Measurements from ENCODE around the gene LRP10. TPM values are rescaled to one million over a fixed set of nuclear protein-coding genes. Genes with fewer than 3 reads are reported as not detected.

The LRP10 gene
- total and polyA plus RNA-seq, 2 of the 4 experiments (the other 2 are of a cell fraction), result 25.1 to 118 TPM

DNA sequence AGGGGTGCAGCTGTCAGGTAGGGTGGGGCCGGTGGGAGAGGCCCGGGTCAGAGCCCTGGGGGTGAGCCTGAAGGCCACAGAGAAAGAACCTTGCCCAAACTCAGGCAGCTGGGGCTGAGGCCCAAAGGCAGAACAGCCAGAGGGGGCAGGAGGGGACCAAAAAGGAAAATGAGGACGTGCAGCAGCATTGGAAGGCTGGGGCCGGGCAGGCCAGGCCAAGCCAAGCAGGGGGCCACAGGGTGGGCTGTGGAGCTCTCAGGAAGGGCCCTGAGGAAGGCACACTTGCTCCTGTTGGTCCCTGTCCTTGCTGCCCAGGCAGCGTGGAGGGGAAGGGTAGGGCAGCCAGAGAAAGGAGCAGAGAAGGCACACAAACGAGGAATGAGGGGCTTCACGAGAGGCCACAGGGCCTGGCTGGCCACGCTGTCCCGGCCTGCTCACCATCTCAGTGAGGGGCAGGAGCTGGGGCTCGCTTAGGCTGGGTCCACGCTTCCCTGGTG lies 24.7 kb upstream of the LRP10 start:
- no peak overlapping the region for H3K56ac ChIP-seq (ENCODE audit: extremely low read depth, insufficient read depth, low read length)
- H2BK120ac ChIP-seq (ENCODE audit: low read depth, low read length), result peak overlapping the region; percentile 29; the same call in 1 of the 2 replicates
- H3K36me3 ChIP-seq (ENCODE audit: control insufficient read depth, insufficient read depth, low read length), result peaks cover 50% of the 10 kb centered on the region
- in situ Hi-C loops (cut with MboI; ENCODE audit: low sequenced_read_pairs), result loop anchor here (10.0 kb wide), 1 partner anchor 262 kb away; the partner anchor contains the start of gene DAD1
- peak overlapping the region; percentile 85 for H3K23ac ChIP-seq (ENCODE audit: low read depth, low read length)
- TF ChIP-seq, protein P1, sequence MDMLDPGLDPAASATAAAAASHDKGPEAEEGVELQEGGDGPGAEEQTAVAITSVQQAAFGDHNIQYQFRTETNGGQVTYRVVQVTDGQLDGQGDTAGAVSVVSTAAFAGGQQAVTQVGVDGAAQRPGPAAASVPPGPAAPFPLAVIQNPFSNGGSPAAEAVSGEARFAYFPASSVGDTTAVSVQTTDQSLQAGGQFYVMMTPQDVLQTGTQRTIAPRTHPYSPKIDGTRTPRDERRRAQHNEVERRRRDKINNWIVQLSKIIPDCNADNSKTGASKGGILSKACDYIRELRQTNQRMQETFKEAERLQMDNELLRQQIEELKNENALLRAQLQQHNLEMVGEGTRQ (IDR thresholded peaks at IDR 0.05; ENCODE audit: low read depth, low read length), result no peak
- TF ChIP-seq MAZ (IDR thresholded peaks at IDR 0.05; ENCODE audit: borderline replicate concordance, low read depth, low read length), result no peak
- no peak for TF ChIP-seq BHLHE40 (IDR thresholded peaks at IDR 0.05; ENCODE audit: low read depth, low read length)
- no peak for TF ChIP-seq RAD21 (IDR thresholded peaks at IDR 0.05; ENCODE audit: low read length)
- ATAC-seq (ENCODE audit: low read depth), result no peak
- peak overlapping the region; percentile 18 for H2AFZ ChIP-seq (replicated peaks; ENCODE audit: low read length, poor library complexity)
- H4K91ac ChIP-seq (ENCODE audit: insufficient read depth, low read depth, low read length), result peak overlapping the region; percentile 38
- no peak overlapping the region for H3K4me2 ChIP-seq (ENCODE audit: low read depth, low read length)
- H4K20me1 ChIP-seq (ENCODE audit: insufficient read depth, low read length), result peaks cover 37% of the 10 kb centered on the region; the same call in 1 of the 2 replicates
- TSS peak; percentile 76 for BruUV-seq (replicated peaks)
- 100% methylated on average over 1 of the region's 11 CpGs; no CpG with 5 or more reads in 1 of the 2 experiments for WGBS, 2 experiments (ENCODE audit: extremely low coverage in 2 of 2, insufficient read length in 1 of 2)
- no peaks in the 10 kb centered on the region for H3K9me3 ChIP-seq (ENCODE audit: control insufficient read depth, insufficient read depth, low read length)
- ChIA-PET POLR2A (ENCODE audit: unreplicated experiment) (no interaction called here), CTCF (interaction anchor here (1.1 kb wide), 1 partner anchor 24 kb away, joined by 3 read pairs; no protein-coding TSS in a partner anchor)
- H4K5ac ChIP-seq (ENCODE audit: low read depth, low read length), result peak overlapping the region; percentile 49
- H3K79me1 ChIP-seq (ENCODE audit: low read depth in 1 of 2, low read length in 2 of 2), result peaks cover 10 to 69% of the 10 kb centered on the region in 2 experiments; a peak in 3 of 4 replicates
- H2AK5ac ChIP-seq (ENCODE audit: low read depth, low read length), result peak overlapping the region; percentile 86
- no peak for DNase-seq
- H2AK9ac ChIP-seq (replicated peaks; ENCODE audit: low read depth, low read length, poor library complexity), result peak overlapping the region; percentile 85
- intact Hi-C loops (cut with micrococcal nuclease), result no loop called here
- H3K4me3 ChIP-seq (ENCODE audit: insufficient read depth, low read depth, low read length), result no peak overlapping the region
- dilution Hi-C loops (cut with HindIII; ENCODE audit: low sequenced_read_pairs, unreplicated experiment), result no loop called here
- H3K14ac ChIP-seq (replicated peaks; ENCODE audit: low read depth, low read length), result peak overlapping the region; percentile 60
- peak overlapping the region; percentile 58 for H3K18ac ChIP-seq (ENCODE audit: low read depth, low read length)
- peaks cover 51% of the 10 kb centered on the region for H3K4me1 ChIP-seq (ENCODE audit: control insufficient read depth, insufficient read depth, low read length)
- H3K4ac ChIP-seq (ENCODE audit: low read depth, low read length), result peak overlapping the region; percentile 89
- no peaks in the 10 kb centered on the region for H3K27me3 ChIP-seq (ENCODE audit: control insufficient read depth, insufficient read depth, low read length)
- peak overlapping the region; percentile 38; the same call in 1 of the 3 replicates for H2BK15ac ChIP-seq (ENCODE audit: low read depth, low read length)
- peaks cover 37% of the 10 kb centered on the region for H3K9me1 ChIP-seq (ENCODE audit: insufficient read depth, low read length)
- H2BK20ac ChIP-seq (ENCODE audit: low read depth, low read length), result no peak overlapping the region
- peak overlapping the region; percentile 77 for H2BK5ac ChIP-seq (ENCODE audit: low read depth, low read length, poor library complexity, severe bottlenecking)
- H3K9ac ChIP-seq (ENCODE audit: low read depth, low read length), result peak overlapping the region; percentile 63
- H3K27ac ChIP-seq (ENCODE audit: insufficient read depth, low read length), result peak overlapping the region; percentile 93
- peak overlapping the region in 1 of 2 experiments; percentile 22; a peak in 1 of 4 replicates for H4K8ac ChIP-seq (ENCODE audit: low read depth in 2 of 2, low read length in 2 of 2)
